ENCODE data around the gene RTN4RL2. TPM values are rescaled to one million over a fixed set of nuclear protein-coding genes. Genes with fewer than 3 reads are reported as not detected.
A peak's percentile ranks its signal among the peaks of the same experiment; 100 is the strongest.

RTN4RL2 gene
- total and polyA plus RNA-seq, 9 of the 15 experiments (the other 6 are each of a cell fraction or from before 2014, with no cell fraction given) = 0.06 to 1.9 (median 0.34) TPM; not detected in 4

- Histone ChIP-seq H3K9ac (ENCODE audit: insufficient read depth in 1 of 2, low read depth in 2 of 2, low read length in 2 of 2) (0 out of 4 replicates have a peak overlapping the region, but pooled peaks of 1 of the 2 experiments have one; percentile 20), H2AFZ (ENCODE audit: low read depth, low read length) (no peak overlapping the region), H3K79me2 (ENCODE audit: control insufficient read depth, insufficient read depth, low read length) (no peaks in the 10 kb centered on the region), H4K20me1 (replicated peaks; ENCODE audit: control insufficient read depth, insufficient read depth, low read length) (no peaks in the 10 kb centered on the region; the same call in 1 of the 2 replicates), H3K4me2 (ENCODE audit: insufficient read depth, low read length) (no peak overlapping the region), H3K27me3 (ENCODE audit: control insufficient read depth in 2 of 2, insufficient read depth in 2 of 2, low read length in 2 of 2) (no peaks in the 10 kb centered on the region), H3K4me3 (no peak overlapping the region), H3K27ac (ENCODE audit: extremely low read depth, low read depth, low read length) (no peak overlapping the region), H3K9me1 (ENCODE audit: control insufficient read depth, insufficient read depth, low read length) (no peaks in the 10 kb centered on the region), H3K36me3 (ENCODE audit: control insufficient read depth, insufficient read depth, low read length) (peaks cover 3% of the 10 kb centered on the region; the same call in 1 of the 3 replicates), H3K4me1 (replicated peaks in 1 of 2; ENCODE audit: control insufficient read depth in 2 of 2, insufficient read depth in 2 of 2, low read length in 2 of 2) (peaks cover 23 to 29% of the 10 kb centered on the region in 2 experiments), H3K9me3 (replicated peaks; ENCODE audit: control insufficient read depth, insufficient read depth, low read depth, low read length) (no peaks in the 10 kb centered on the region)
- FAIRE-seq (no peak), ATAC-seq (no peak), DNase-seq (ENCODE audit: extremely low read depth in 1 of 4, low spot score in 3 of 4) (no peak)
- POLR2A ChIA-PET = no interaction called here
- 53% methylated on average over 2 of the region's 3 CpGs for WGBS (ENCODE audit: insufficient coverage, low coverage, missing lambda C conversion rate)
- TF ChIP-seq IRF2 (CRISPR knock-in tag; IDR thresholded peaks at IDR 0.05) = no peak
- no peak for TF ChIP-seq HDAC3 (IDR thresholded peaks at IDR 0.05; ENCODE audit: borderline replicate concordance, partially characterized antibody)
- TF ChIP-seq NFXL1 (CRISPR knock-in tag; IDR thresholded peaks at IDR 0.05) = no peak
- no peak for TF ChIP-seq CGGBP1 (CRISPR knock-in tag; IDR thresholded peaks at IDR 0.05)
- TF ChIP-seq CTBP1 (IDR thresholded peaks at IDR 0.05; ENCODE audit: borderline replicate concordance) = no peak
- no peak for TF ChIP-seq GTF2F1 (IDR thresholded peaks at IDR 0.05; ENCODE audit: low read depth, low read length)
- no peak for TF ChIP-seq ZMIZ1 (IDR thresholded peaks at IDR 0.05; ENCODE audit: low read depth in 2 of 2, low read length in 2 of 2)
- no peak for TF ChIP-seq EHMT2 (IDR thresholded peaks at IDR 0.05)
- TF ChIP-seq, protein P1, sequence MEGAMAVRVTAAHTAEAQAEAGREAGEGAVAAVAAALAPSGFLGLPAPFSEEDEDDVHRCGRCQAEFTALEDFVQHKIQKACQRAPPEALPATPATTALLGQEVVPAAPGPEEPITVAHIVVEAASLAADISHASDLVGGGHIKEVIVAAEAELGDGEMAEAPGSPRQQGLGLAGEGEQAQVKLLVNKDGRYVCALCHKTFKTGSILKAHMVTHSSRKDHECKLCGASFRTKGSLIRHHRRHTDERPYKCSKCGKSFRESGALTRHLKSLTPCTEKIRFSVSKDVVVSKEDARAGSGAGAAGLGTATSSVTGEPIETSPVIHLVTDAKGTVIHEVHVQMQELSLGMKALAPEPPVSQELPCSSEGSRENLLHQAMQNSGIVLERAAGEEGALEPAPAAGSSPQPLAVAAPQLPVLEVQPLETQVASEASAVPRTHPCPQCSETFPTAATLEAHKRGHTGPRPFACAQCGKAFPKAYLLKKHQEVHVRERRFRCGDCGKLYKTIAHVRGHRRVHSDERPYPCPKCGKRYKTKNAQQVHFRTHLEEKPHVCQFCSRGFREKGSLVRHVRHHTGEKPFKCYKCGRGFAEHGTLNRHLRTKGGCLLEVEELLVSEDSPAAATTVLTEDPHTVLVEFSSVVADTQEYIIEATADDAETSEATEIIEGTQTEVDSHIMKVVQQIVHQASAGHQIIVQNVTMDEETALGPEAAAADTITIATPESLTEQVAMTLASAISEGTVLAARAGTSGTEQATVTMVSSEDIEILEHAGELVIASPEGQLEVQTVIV (CRISPR knock-in tag; IDR thresholded peaks at IDR 0.05; ENCODE audit: borderline replicate concordance) = no peak
- TF ChIP-seq FOXP1 (CRISPR knock-in tag; IDR thresholded peaks at IDR 0.05) = no peak
- intact Hi-C loops (cut with micrococcal nuclease) = no loop called here
- no TSS peak for BruUV-seq (replicated peaks)
- in situ Hi-C loops (cut with MboI) = no loop called here
- CTCF ChIA-PET (ENCODE audit: low intra/inter-chr PET ratio) = no interaction called here
Measured at GRCh38 chr11:57471496-57471895, 11.2 kb downstream of the RTN4RL2 start.
